SK-N-SH treated with all-trans-retinoic acid at 6 μM for 48 hours (cell line): ENCODE data around the gene NFIX.

Experiments
- ATAC-seq: fragments of 200-7000 bp; cut with Tn5 transposase; 3 replicates; pipeline ENCODE4 v1.9.1; 2020; ENCODE audit warnings: mild to moderate bottlenecking, moderate library complexity
- ARNTL ChIP-seq: fragments of 450-650 bp; formaldehyde crosslinking; IDR thresholded peaks from 2 replicates; pipeline ENCODE4 v1.5.0; 2020; ENCODE audit warnings: low read depth, mild to moderate bottlenecking, moderate library complexity, borderline replicate concordance
- BACH2 ChIP-seq: fragments of 250-450 bp; sonication (Bioruptor Pico); IDR thresholded peaks from 2 replicates; pipeline ENCODE4 v1.9.0; 2021; ENCODE audit warnings: mild to moderate bottlenecking, borderline replicate concordance
- CSDC2 ChIP-seq: fragments of 250-450 bp; sonication (Bioruptor Pico); IDR thresholded peaks from 2 replicates; pipeline ENCODE4 v1.5.0; 2020; ENCODE audit warnings: mild to moderate bottlenecking, moderate library complexity
- CSRNP3 ChIP-seq: fragments of 250-450 bp; sonication (Bioruptor Pico); IDR thresholded peaks from 2 replicates; pipeline ENCODE4 v1.5.1; 2021; ENCODE audit warnings: mild to moderate bottlenecking, moderate library complexity
- ESRRG ChIP-seq: fragments of 250-450 bp; sonication (Bioruptor Pico); IDR thresholded peaks from 2 replicates; pipeline ENCODE4 v1.6.1; 2021; ENCODE audit warnings: mild to moderate bottlenecking
- GLIS3 ChIP-seq: fragments of 250-450 bp; sonication (Bioruptor Pico); IDR thresholded peaks from 2 replicates; pipeline ENCODE4 v1.5.0; 2020; ENCODE audit warnings: mild to moderate bottlenecking, moderate library complexity
- OSR1 ChIP-seq: fragments of 250-450 bp; sonication (Bioruptor Pico); IDR thresholded peaks from 2 replicates; pipeline ENCODE4 v1.8.0; 2022; ENCODE audit warnings: moderate library complexity, mild to moderate bottlenecking, inconsistent platforms
- POU6F1 ChIP-seq: fragments of 250-450 bp; sonication (Bioruptor Pico); IDR thresholded peaks from 2 replicates; pipeline ENCODE4 v1.8.0; 2021; ENCODE audit warnings: low read depth, mild to moderate bottlenecking, moderate library complexity, borderline replicate concordance
- PPARA ChIP-seq: fragments of 250-450 bp; sonication (Bioruptor Pico); IDR thresholded peaks from 2 replicates; pipeline ENCODE4 v1.5.0; 2020; ENCODE audit warnings: mild to moderate bottlenecking, borderline replicate concordance
- SNAI2 ChIP-seq: fragments of 250-450 bp; sonication (Bioruptor Pico); IDR thresholded peaks from 2 replicates; pipeline ENCODE4 v1.5.0; 2020; ENCODE audit warnings: mild to moderate bottlenecking, moderate library complexity
- TCF4 ChIP-seq: fragments of 250-450 bp; sonication (Bioruptor Pico); IDR thresholded peaks from 2 replicates; pipeline ENCODE4 v1.8.0; 2021; ENCODE audit warnings: mild to moderate bottlenecking, moderate library complexity, borderline replicate concordance
- TOX ChIP-seq: fragments of 250-450 bp; sonication (Bioruptor Pico); IDR thresholded peaks from 2 replicates; pipeline ENCODE4 v1.8.0; 2021; ENCODE audit warnings: mild to moderate bottlenecking, moderate library complexity, borderline replicate concordance
- TSHZ2 ChIP-seq: fragments of 250-450 bp; sonication (Bioruptor Pico); IDR thresholded peaks from 2 replicates; pipeline ENCODE4 v1.5.0; 2020; ENCODE audit warnings: mild to moderate bottlenecking, moderate library complexity
- ZC3H10 ChIP-seq: fragments of 250-450 bp; sonication (Bioruptor Pico); IDR thresholded peaks from 2 replicates; pipeline ENCODE4 v1.5.1; 2021; ENCODE audit warnings: mild to moderate bottlenecking, moderate library complexity
- ZFP3 ChIP-seq: fragments of 250-450 bp; sonication (Bioruptor Pico); IDR thresholded peaks from 2 replicates; pipeline ENCODE4 v1.5.0; 2020; ENCODE audit warnings: mild to moderate bottlenecking, moderate library complexity
- ZFP30 ChIP-seq: fragments of 450-650 bp; formaldehyde crosslinking; IDR thresholded peaks from 2 replicates; pipeline ENCODE4 v1.5.0; 2022; ENCODE audit warnings: mild to moderate bottlenecking, moderate library complexity
- ZNF565 ChIP-seq: fragments of 450-650 bp; formaldehyde crosslinking; conservative IDR thresholded peaks from 2 replicates; pipeline ENCODE4 v1.5.0; 2020; ENCODE audit warnings: low read depth, mild to moderate bottlenecking, moderate library complexity
- ZNF70 ChIP-seq: fragments of 450-650 bp; formaldehyde crosslinking; IDR thresholded peaks from 2 replicates; pipeline ENCODE4 v1.5.0; 2020; ENCODE audit warnings: mild to moderate bottlenecking, moderate library complexity
- ZNF8 ChIP-seq: fragments of 450-650 bp; formaldehyde crosslinking; IDR thresholded peaks from 2 replicates; pipeline ENCODE4 v1.5.0; 2020; ENCODE audit warnings: mild to moderate bottlenecking, moderate library complexity
- TF ChIP-seq, protein P1 (sequence below): fragments of 250-450 bp; sonication (Bioruptor Pico); IDR thresholded peaks from 2 replicates; pipeline ENCODE4 v1.5.1; 2020; ENCODE audit warnings: low read depth, mild to moderate bottlenecking, moderate library complexity

Gene NFIX

DNA sequence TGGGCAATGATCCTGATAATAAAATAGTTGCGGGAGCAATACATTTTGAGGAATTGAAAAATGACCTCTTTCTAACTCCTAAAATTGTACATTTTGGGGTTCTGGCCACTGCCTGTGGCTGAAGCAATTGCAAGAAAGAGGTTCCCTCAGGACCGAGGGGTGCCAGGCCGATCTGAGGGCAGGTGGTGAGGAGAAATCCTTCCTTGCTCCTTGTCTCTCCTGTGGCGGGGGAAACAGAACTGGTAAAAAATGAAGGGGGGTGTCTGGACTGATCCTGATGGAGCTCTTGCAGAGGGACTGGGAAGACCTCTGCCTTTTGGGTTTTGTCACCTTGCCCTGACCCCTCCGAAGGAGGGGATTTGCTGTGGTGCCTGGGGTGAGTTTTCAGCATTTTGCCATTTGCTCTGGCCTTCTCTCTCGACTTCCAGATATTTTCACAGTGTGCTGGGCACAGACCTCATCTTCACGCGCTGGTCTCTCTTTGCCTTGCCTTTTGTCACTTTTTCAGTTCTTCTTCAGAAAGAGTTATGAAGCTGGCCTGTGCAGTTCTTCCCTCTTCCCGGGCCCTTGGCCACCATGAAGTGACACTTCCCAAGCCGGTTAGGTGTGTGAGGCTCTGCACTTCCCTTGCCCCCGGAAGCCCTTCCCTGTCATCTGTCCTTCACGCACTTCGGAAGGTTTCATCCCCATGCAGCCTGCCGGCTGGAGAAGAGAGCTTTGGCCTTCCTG is 22.2 kb downstream of the NFIX start:
- TF ChIP-seq ZFP3 (CRISPR knock-in tag), result no peak
- TF ChIP-seq TCF4 (CRISPR knock-in tag), result no peak
- no peak for TF ChIP-seq PPARA (CRISPR knock-in tag)
- TF ChIP-seq, all 23 proteins: peak for 0
- ATAC-seq, result no peak

- ATAC-seq, result peak; percentile 22; the same call in 1 of the 3 replicates
These were observed 23.0 kb downstream of the NFIX start for GRCh38 chr19:13018035-13018914.

DNA sequence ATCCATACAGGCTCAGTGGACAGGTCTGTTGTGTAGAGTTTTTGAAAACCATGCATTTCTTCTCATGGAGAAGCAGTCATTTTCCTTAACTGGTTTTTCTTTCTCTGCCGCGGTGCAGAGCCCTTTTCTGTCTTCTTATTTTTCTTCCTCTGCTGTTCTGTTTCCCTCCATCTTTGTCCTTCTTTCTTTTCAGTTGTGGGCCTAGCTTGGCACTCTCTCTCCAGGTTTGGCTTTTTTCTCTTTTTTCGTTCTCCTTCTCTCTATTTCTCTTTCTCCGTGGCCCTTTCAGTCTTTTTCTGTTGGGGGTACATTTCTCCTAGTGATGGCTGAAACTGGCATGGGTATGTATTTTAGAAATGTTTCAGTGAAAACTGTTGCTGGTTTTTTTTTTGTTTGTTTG is 24.1 kb downstream of the NFIX start:
- no peak for ATAC-seq
- no peak for TF ChIP-seq ZNF8 (CRISPR knock-in tag)
- TF ChIP-seq ZNF70 (CRISPR knock-in tag), result no peak

More at GRCh38 chr19:13018035-13018914, 23.0 kb downstream of the NFIX start:
- no peak for TF ChIP-seq OSR1
- no peak for TF ChIP-seq BACH2 (CRISPR knock-in tag)
- no peak for TF ChIP-seq CSDC2
- TF ChIP-seq ZC3H10 (CRISPR knock-in tag), result no peak
- TF ChIP-seq PPARA (CRISPR knock-in tag), result no peak
- TF ChIP-seq ZNF70 (CRISPR knock-in tag), result no peak
- no peak for TF ChIP-seq TOX (CRISPR knock-in tag)
- TF ChIP-seq ZFP30 (CRISPR knock-in tag), result no peak
- no peak for TF ChIP-seq ZNF8 (CRISPR knock-in tag)
- no peak for TF ChIP-seq TSHZ2 (CRISPR knock-in tag)
- TF ChIP-seq ESRRG, result no peak
- TF ChIP-seq CSRNP3, result no peak

DNA sequence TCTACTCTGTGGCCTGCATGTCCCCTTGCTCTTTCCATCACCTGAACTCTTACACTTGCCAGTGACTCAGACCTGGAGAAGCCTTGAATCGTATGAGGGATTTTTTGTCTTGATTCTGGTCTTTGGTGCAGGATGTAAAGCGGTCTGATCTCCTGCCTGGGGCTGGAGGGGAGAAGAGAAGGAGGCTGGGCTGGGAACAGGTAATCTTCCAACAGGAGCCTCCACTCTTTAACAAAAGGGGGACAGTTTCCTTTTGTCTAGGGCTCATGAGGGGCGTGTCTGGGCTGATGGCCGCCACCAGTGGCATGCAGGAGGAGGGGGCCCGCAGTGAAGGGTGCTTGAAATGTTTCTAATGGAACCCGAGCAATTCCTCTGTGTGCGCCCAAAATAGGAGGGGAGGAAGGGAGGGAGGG is 24.7 kb downstream of the NFIX start:
- no peak for TF ChIP-seq ARNTL (CRISPR knock-in tag)
- no peak for ATAC-seq

GRCh38 chr19:13022111-13022858 is 27.0 kb downstream of the NFIX start:
- TF ChIP-seq GLIS3, result no peak
- no peak for TF ChIP-seq BACH2 (CRISPR knock-in tag)
- no peak for TF ChIP-seq ZNF565
- TF ChIP-seq SNAI2 (CRISPR knock-in tag), result no peak
- no peak for TF ChIP-seq ZNF70 (CRISPR knock-in tag)
- TF ChIP-seq POU6F1 (CRISPR knock-in tag), result no peak
- TF ChIP-seq TCF4 (CRISPR knock-in tag), result no peak
- TF ChIP-seq, protein P1, sequence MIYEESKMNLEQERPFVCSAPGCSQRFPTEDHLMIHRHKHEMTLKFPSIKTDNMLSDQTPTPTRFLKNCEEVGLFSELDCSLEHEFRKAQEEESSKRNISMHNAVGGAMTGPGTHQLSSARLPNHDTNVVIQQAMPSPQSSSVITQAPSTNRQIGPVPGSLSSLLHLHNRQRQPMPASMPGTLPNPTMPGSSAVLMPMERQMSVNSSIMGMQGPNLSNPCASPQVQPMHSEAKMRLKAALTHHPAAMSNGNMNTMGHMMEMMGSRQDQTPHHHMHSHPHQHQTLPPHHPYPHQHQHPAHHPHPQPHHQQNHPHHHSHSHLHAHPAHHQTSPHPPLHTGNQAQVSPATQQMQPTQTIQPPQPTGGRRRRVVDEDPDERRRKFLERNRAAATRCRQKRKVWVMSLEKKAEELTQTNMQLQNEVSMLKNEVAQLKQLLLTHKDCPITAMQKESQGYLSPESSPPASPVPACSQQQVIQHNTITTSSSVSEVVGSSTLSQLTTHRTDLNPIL (CRISPR knock-in tag), result no peak
- no peak for TF ChIP-seq PPARA (CRISPR knock-in tag)
- no peak for TF ChIP-seq OSR1
- peak; percentile 23 for ATAC-seq
